Right lobe of liver (tissue), 4 donors: Measurements from ENCODE around the gene KREMEN2.

Source experiments
- CTCF ChIP-seq, 4 donors: fragments of 200-600 bp in 3 of 4; fragments of 450-650 bp in 1 of 4; IDR thresholded peaks; one replicate each; pipeline versions ENCODE4 v1.5.1 to v1.8.0; 2016 to 2022; ENCODE audit warnings: antibody characterized with exemption in 4 of 4, mild to moderate bottlenecking in 2 of 4
- POLR2A ChIP-seq: fragments of 450-650 bp; IDR thresholded peaks from one replicate; pipeline ENCODE4 v1.6.1; 2017; ENCODE audit warnings: antibody characterized with exemption, mild to moderate bottlenecking
- donor health status: DM: no; HTN: no; CAD: no.
- donor health status: DM: no; HTN: no; CAD: no.
- donor health status: DM: no; HTN: yes; CAD: no.

DNA sequence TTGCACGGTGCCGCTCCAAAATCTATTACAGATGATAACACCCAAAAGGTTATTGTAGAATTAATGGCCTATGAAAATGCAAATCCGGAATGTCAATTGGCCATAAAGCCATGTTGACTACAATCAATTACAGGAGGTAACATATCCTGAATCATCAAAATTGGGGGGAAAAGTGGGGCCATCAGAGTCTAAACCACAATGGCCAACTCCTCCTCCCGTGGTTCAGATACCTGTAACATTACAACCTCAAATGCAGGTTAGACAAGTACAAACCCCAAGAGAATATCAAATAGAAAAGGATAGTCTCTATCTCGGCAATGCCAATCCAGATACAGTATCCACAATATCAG lies 37.5 kb upstream of the KREMEN2 start:
- TF ChIP-seq CTCF (IDR thresholded peaks at IDR 0.05) (no peak), POLR2A (no peak)
